ENCODE data around the gene CCDC198.

Gene CCDC198

DNA sequence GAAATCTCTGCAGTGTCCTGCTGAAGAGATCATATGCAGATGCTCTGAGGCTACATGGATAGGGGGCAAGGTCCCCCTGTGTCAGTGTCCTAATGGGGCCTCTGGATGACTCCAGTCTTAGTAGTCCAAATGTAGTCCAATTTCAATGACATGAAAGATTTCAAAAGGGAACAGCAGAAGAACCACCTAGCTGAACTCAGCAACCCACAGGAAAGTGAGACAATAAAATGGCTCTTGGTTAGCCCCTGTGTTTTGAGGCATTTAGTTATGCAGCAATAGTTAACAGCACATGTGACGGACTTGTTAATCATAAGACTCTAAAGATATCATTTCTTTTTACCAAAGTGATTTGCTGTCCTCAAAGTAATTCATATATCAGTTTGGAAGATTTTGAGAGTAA, 22.7 kb downstream of the CCDC198 start:
- POLR2A ChIA-PET: no interaction called here
- CTCF ChIA-PET: no interaction called here
- Histone ChIP-seq H3K4me3 (ENCODE audit: control insufficient read depth in 1 of 7, extremely low read depth in 1 of 7, insufficient read depth in 4 of 7, low read depth in 2 of 7, low read length in 6 of 7) (no peak overlapping the region), H3K9me3 (ENCODE audit: control extremely low read depth in 1 of 5, control insufficient read depth in 4 of 5, insufficient read depth in 2 of 5, low read depth in 1 of 5, low read length in 4 of 5) (no peaks in the 10 kb centered on the region), H3K4me1 (ENCODE audit: control extremely low read depth in 1 of 4, control insufficient read depth in 4 of 4, insufficient read depth in 4 of 4, low read length in 3 of 4) (no peaks in the 10 kb centered on the region), H3K36me3 (ENCODE audit: control insufficient read depth in 4 of 4, insufficient read depth in 4 of 4, low read length in 3 of 4) (no peaks in the 10 kb centered on the region), H3K27ac (ENCODE audit: insufficient read depth in 1 of 2, low read depth in 1 of 2, low read length in 2 of 2, poor library complexity in 1 of 2, severe bottlenecking in 2 of 2) (no peak overlapping the region), H3K27me3 (replicated peaks in 2 of 5; ENCODE audit: control insufficient read depth in 4 of 5, insufficient read depth in 5 of 5, low read length in 4 of 5) (peaks cover 0 to 6% (median 0%) of the 10 kb centered on the region in 5 experiments)
- no CpG with 5 or more reads among the region's 1 CpG for WGBS (ENCODE audit: insufficient coverage)
- DNase-seq: no peak

DNA sequence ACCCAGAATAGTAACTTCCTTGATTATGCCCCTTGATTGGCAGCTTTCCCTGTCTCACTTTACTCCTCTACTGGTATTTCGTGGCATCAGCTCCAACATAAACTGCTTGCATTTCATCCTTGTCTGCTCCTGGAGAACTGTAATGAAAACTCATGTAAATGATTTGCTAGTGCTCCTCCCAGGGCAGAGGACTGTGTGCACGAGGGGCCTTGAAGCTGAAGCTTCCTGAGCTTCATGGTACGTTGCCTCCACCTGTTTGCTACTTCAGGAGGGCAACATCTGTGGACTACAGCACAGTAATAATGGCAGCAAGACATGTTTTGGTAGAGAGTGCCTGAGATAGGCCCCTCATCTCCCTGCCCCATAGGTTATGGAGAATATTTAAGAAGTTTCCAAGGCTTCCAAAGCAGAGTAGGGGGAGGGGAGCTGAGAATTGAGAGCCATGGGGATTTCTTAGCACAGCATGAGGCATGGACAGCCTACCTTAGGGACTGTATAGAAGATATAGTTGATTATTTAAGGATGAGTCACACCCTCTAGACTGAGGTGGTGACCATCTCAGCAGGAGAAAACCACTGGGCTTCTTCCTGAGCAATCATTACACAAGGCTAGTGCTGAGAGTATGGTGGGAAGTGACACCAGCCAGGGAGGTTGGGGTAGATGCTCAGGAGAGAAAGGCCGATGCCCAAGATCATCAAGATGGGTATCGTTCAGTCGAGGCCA, 29.5 kb downstream of the CCDC198 start:
- no peak overlapping the region for H3K27ac ChIP-seq (ENCODE audit: insufficient read depth in 1 of 2, low read depth in 1 of 2, low read length in 2 of 2, poor library complexity in 1 of 2, severe bottlenecking in 2 of 2)
- no peak for DNase-seq
- no peaks in the 10 kb centered on the region for H3K4me1 ChIP-seq (ENCODE audit: control extremely low read depth in 1 of 4, control insufficient read depth in 4 of 4, insufficient read depth in 4 of 4, low read length in 3 of 4)
- no peaks in the 10 kb centered on the region for H3K36me3 ChIP-seq (ENCODE audit: control insufficient read depth in 4 of 4, insufficient read depth in 4 of 4, low read length in 3 of 4)
- POLR2A ChIA-PET: no interaction called here
- peaks cover 0 to 2% (median 0%) of the 10 kb centered on the region in 5 experiments for H3K27me3 ChIP-seq (replicated peaks in 2 of 5; ENCODE audit: control insufficient read depth in 4 of 5, insufficient read depth in 5 of 5, low read length in 4 of 5)
- no peak overlapping the region for H3K4me3 ChIP-seq (ENCODE audit: control insufficient read depth in 1 of 7, extremely low read depth in 1 of 7, insufficient read depth in 4 of 7, low read depth in 2 of 7, low read length in 6 of 7)
- H3K9me3 ChIP-seq (ENCODE audit: control extremely low read depth in 1 of 5, control insufficient read depth in 4 of 5, insufficient read depth in 2 of 5, low read depth in 1 of 5, low read length in 4 of 5): no peaks in the 10 kb centered on the region
- CTCF ChIA-PET: no interaction called here
- WGBS (ENCODE audit: insufficient coverage): 78% methylated on average over 3 of the region's 6 CpGs

DNA sequence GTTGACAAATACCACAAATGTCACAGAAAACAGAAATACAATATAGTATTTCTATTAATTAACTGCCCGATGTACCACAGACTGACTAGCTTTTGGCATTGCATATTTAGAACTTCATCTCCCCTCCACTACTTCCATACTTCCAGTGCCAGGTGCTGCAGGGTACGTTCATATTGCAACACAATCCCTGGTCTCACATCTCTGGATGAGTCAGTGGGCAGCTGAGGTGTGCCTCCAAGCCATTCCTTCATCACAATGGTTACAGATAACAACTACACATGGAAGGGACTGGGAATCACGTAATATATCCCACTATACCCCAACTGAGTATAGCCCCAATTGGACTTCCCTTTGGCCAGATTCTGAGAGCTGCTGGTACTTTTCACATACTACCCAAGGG, 31.1 kb downstream of the CCDC198 start:
- H3K4me1 ChIP-seq (ENCODE audit: control extremely low read depth in 1 of 4, control insufficient read depth in 4 of 4, insufficient read depth in 4 of 4, low read length in 3 of 4): no peaks in the 10 kb centered on the region
- no peaks in the 10 kb centered on the region for H3K9me3 ChIP-seq (ENCODE audit: control extremely low read depth in 1 of 5, control insufficient read depth in 4 of 5, insufficient read depth in 2 of 5, low read depth in 1 of 5, low read length in 4 of 5)
- no peak for DNase-seq
- ChIA-PET CTCF (no interaction called here), POLR2A (no interaction called here)
- no peaks in the 10 kb centered on the region for H3K36me3 ChIP-seq (ENCODE audit: control insufficient read depth in 4 of 4, insufficient read depth in 4 of 4, low read length in 3 of 4)
- no peaks in the 10 kb centered on the region for H3K27me3 ChIP-seq (replicated peaks in 2 of 5; ENCODE audit: control insufficient read depth in 4 of 5, insufficient read depth in 5 of 5, low read length in 4 of 5)
- WGBS (ENCODE audit: insufficient coverage): 100% methylated on average over 2 of the region's 3 CpGs
- H3K27ac ChIP-seq (ENCODE audit: insufficient read depth in 1 of 2, low read depth in 1 of 2, low read length in 2 of 2, poor library complexity in 1 of 2, severe bottlenecking in 2 of 2): no peak overlapping the region
- H3K4me3 ChIP-seq (ENCODE audit: control insufficient read depth in 1 of 7, extremely low read depth in 1 of 7, insufficient read depth in 4 of 7, low read depth in 2 of 7, low read length in 6 of 7): no peak overlapping the region

DNA sequence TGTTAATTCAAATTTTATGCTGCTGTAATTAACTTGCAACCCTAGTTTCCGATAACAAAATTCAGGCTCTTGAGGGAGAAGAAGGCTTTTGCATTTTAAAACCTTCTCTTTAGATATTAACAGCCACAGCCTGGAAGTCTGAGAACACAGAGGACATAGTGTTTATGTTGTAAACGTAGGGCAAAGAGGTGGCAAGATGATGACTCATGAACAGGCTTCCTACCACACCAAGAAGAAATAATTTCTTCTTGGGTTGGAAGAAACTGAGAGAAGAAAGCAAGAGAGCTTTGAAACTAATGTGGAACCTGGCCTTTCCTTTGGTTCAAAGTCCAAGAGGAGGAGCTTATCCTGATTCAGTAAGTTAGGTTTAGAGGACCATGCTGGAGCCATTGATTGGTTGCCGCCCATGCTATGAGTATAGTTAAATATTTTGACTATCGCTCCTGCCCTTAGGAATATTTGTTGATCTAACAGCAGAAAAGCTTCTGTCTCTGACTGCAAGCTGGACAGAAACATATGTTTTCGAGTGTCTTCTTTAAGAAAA, 31.8 kb downstream of the CCDC198 start:
- WGBS (ENCODE audit: insufficient coverage): 97% methylated on average over 3 of the region's 5 CpGs
- ChIA-PET CTCF (no interaction called here), POLR2A (no interaction called here)
- Histone ChIP-seq H3K27me3 (replicated peaks in 2 of 5; ENCODE audit: control insufficient read depth in 4 of 5, insufficient read depth in 5 of 5, low read length in 4 of 5) (no peaks in the 10 kb centered on the region), H3K4me1 (ENCODE audit: control extremely low read depth in 1 of 4, control insufficient read depth in 4 of 4, insufficient read depth in 4 of 4, low read length in 3 of 4) (no peaks in the 10 kb centered on the region), H3K36me3 (ENCODE audit: control insufficient read depth in 4 of 4, insufficient read depth in 4 of 4, low read length in 3 of 4) (no peaks in the 10 kb centered on the region), H3K9me3 (ENCODE audit: control extremely low read depth in 1 of 5, control insufficient read depth in 4 of 5, insufficient read depth in 2 of 5, low read depth in 1 of 5, low read length in 4 of 5) (no peaks in the 10 kb centered on the region), H3K27ac (ENCODE audit: insufficient read depth in 1 of 2, low read depth in 1 of 2, low read length in 2 of 2, poor library complexity in 1 of 2, severe bottlenecking in 2 of 2) (no peak overlapping the region), H3K4me3 (ENCODE audit: control insufficient read depth in 1 of 7, extremely low read depth in 1 of 7, insufficient read depth in 4 of 7, low read depth in 2 of 7, low read length in 6 of 7) (no peak overlapping the region)
- DNase-seq: no peak

DNA sequence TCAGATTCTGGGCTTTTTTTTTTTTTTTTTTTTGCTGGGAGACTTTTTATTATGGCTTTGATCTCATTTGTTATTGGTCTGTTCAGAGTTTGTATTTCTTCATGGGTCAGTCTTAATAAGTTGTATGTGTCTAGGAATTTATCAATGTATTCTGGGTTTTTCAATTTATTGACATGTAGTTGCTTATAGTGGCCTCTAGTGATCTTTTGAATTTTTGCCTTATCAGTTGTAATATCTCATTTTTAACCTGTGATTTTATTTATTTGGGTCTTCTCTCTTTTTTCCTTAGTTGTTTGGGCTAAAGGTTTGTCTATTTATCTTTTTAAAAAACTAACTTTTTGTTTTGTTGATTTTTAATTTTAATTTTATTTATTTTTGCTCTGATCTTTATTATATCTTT, 57.7 kb downstream of the CCDC198 start:
- Histone ChIP-seq H3K4me3 (ENCODE audit: control insufficient read depth in 1 of 7, extremely low read depth in 1 of 7, insufficient read depth in 4 of 7, low read depth in 2 of 7, low read length in 6 of 7) (no peak overlapping the region), H3K36me3 (ENCODE audit: control insufficient read depth in 4 of 4, insufficient read depth in 4 of 4, low read length in 3 of 4) (no peaks in the 10 kb centered on the region), H3K27me3 (replicated peaks in 2 of 5; ENCODE audit: control insufficient read depth in 4 of 5, insufficient read depth in 5 of 5, low read length in 4 of 5) (peaks cover 0 to 2% (median 0%) of the 10 kb centered on the region in 5 experiments), H3K27ac (ENCODE audit: insufficient read depth in 1 of 2, low read depth in 1 of 2, low read length in 2 of 2, poor library complexity in 1 of 2, severe bottlenecking in 2 of 2) (no peak overlapping the region), H3K9me3 (ENCODE audit: control extremely low read depth in 1 of 5, control insufficient read depth in 4 of 5, insufficient read depth in 2 of 5, low read depth in 1 of 5, low read length in 4 of 5) (peaks cover 0 to 4% (median 0%) of the 10 kb centered on the region in 5 experiments), H3K4me1 (ENCODE audit: control extremely low read depth in 1 of 4, control insufficient read depth in 4 of 4, insufficient read depth in 4 of 4, low read length in 3 of 4) (no peaks in the 10 kb centered on the region)
- POLR2A ChIA-PET: no interaction called here
- CTCF ChIA-PET: no interaction called here
- no peak for DNase-seq

DNA sequence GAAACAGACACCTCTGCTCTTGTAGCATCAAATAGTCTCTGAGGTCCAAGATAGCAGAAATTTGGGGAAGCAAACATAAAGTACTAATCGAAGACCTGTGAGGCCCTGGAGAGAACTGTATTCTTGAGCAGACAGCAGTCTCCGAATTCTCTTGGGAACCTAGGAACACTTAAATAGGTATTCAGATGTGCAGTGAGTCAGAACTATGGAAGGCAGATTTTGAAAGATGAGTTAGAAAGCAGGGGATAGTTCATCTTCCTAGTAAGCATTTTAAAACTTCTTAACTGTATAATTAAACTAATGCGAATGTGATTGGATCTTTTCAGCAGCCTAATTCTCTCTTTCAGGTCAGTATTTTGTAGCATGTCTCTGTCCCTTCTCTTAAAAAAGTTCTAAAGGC, 72.7 kb downstream of the CCDC198 start:
- H3K9me3 ChIP-seq (ENCODE audit: control extremely low read depth in 1 of 5, control insufficient read depth in 4 of 5, insufficient read depth in 2 of 5, low read depth in 1 of 5, low read length in 4 of 5): no peaks in the 10 kb centered on the region
- H3K36me3 ChIP-seq (ENCODE audit: control insufficient read depth in 4 of 4, insufficient read depth in 4 of 4, low read length in 3 of 4): no peaks in the 10 kb centered on the region
- 92% methylated on average over 2 of the region's 3 CpGs for WGBS (ENCODE audit: insufficient coverage)
- DNase-seq: no peak
- CTCF ChIA-PET: no interaction called here
- H3K27ac ChIP-seq (ENCODE audit: insufficient read depth in 1 of 2, low read depth in 1 of 2, low read length in 2 of 2, poor library complexity in 1 of 2, severe bottlenecking in 2 of 2): no peak overlapping the region
- no peaks in the 10 kb centered on the region for H3K4me1 ChIP-seq (ENCODE audit: control extremely low read depth in 1 of 4, control insufficient read depth in 4 of 4, insufficient read depth in 4 of 4, low read length in 3 of 4)
- H3K4me3 ChIP-seq (ENCODE audit: control insufficient read depth in 1 of 7, extremely low read depth in 1 of 7, insufficient read depth in 4 of 7, low read depth in 2 of 7, low read length in 6 of 7): no peak overlapping the region
- H3K27me3 ChIP-seq (replicated peaks in 2 of 5; ENCODE audit: control insufficient read depth in 4 of 5, insufficient read depth in 5 of 5, low read length in 4 of 5): peaks cover 0 to 2% (median 0%) of the 10 kb centered on the region in 5 experiments
- POLR2A ChIA-PET: no interaction called here

DNA sequence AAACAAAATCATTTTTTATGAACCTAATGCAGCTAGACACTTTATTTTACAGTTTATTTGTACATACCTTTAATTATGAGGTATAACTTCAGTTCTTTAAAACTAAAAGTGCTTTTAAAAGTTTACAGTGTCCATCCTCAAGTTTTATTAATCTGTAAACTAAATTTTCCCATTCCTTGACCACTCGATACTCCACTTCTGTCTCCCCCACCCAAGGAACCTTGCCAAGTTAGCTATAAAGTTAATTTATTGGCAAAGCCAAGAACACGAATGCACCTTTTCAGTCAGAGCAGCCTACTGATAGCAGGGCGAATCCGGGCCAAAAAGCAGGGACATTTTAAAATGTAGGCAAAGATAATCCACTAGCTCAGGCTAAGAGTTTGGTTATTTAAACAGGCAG, 73.6 kb downstream of the CCDC198 start:
- POLR2A ChIA-PET: no interaction called here
- CTCF ChIA-PET: no interaction called here
- Histone ChIP-seq H3K27me3 (replicated peaks in 2 of 5; ENCODE audit: control insufficient read depth in 4 of 5, insufficient read depth in 5 of 5, low read length in 4 of 5) (peaks cover 0 to 2% (median 0%) of the 10 kb centered on the region in 5 experiments), H3K4me1 (ENCODE audit: control extremely low read depth in 1 of 4, control insufficient read depth in 4 of 4, insufficient read depth in 4 of 4, low read length in 3 of 4) (no peaks in the 10 kb centered on the region), H3K27ac (ENCODE audit: insufficient read depth in 1 of 2, low read depth in 1 of 2, low read length in 2 of 2, poor library complexity in 1 of 2, severe bottlenecking in 2 of 2) (no peak overlapping the region), H3K4me3 (ENCODE audit: control insufficient read depth in 1 of 7, extremely low read depth in 1 of 7, insufficient read depth in 4 of 7, low read depth in 2 of 7, low read length in 6 of 7) (no peak overlapping the region), H3K9me3 (ENCODE audit: control extremely low read depth in 1 of 5, control insufficient read depth in 4 of 5, insufficient read depth in 2 of 5, low read depth in 1 of 5, low read length in 4 of 5) (no peaks in the 10 kb centered on the region), H3K36me3 (ENCODE audit: control insufficient read depth in 4 of 4, insufficient read depth in 4 of 4, low read length in 3 of 4) (no peaks in the 10 kb centered on the region)
- 88% methylated on average over 3 of the region's 4 CpGs for WGBS (ENCODE audit: insufficient coverage)
- no peak for DNase-seq
